ENCODE data around the gene PDE4A. TPM values are rescaled to one million over a fixed set of nuclear protein-coding genes. Genes with fewer than 3 reads are reported as not detected.

The PDE4A gene
- total and polyA plus RNA-seq, 8 donors, result 2.3 to 30.7 (median 10.0) TPM

DNA sequence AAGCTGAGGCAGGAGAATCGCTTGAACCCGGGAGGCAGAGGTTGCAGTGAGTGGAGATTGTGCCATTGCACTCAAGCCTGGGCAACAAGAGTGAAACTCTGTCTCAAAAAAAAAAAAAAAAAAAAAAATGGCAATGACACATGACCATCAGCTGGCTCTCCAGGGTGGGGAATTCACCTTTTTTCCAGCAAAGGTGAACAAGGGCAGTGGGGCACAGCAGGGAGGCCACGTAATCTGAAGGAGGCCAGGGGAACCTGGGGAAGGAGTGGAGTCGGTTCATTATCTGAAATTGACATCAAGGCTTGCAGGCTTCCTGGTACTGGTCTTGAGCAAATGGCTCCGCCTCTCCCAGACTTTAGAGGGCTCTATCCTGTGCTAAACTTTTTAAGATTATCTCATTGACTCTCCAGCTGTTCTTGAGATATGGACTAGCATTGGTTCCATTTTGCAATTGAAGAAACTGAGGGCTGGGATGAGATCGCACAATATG, 54.7 kb downstream of the PDE4A start:
- DNase-seq, result no peak
- intact Hi-C loops (cut with DNase I; ENCODE audit: low total_unique reads), result no loop called here
- H3K36me3 ChIP-seq, result no peaks in the 10 kb centered on the region
- no peak overlapping the region for H3K4me3 ChIP-seq
- 53 to 70% (median 58%) methylated on average over 6 of the region's 6 CpGs for WGBS, 5 donors
- no peak overlapping the region for H3K27ac ChIP-seq
- TF ChIP-seq POLR2AphosphoS5 (IDR thresholded peaks at IDR 0.05) (no peak), CTCF (IDR thresholded peaks at IDR 0.05) (no peak), EP300 (IDR thresholded peaks at IDR 0.05) (no peak), POLR2A (IDR thresholded peaks at IDR 0.05) (no peak)
- H3K27me3 ChIP-seq, result no peaks in the 10 kb centered on the region
- H3K9me3 ChIP-seq, result no peaks in the 10 kb centered on the region
- peaks cover 9 to 19% (median 16%) of the 10 kb centered on the region in 4 donors for H3K4me1 ChIP-seq

GRCh38 chr19:10478476-10478875, 58.1 kb downstream of the PDE4A start:
- 25 to 30% (median 26%) methylated on average over 5 of the region's 5 CpGs for WGBS, 5 donors
- no peaks in the 10 kb centered on the region for H3K9me3 ChIP-seq
- no peak for DNase-seq
- intact Hi-C loops (cut with DNase I; ENCODE audit: low total_unique reads), result no loop called here
- peak overlapping the region in 1 of 5 donors; percentile 36 for H3K27ac ChIP-seq
- no peak for TF ChIP-seq POLR2A (IDR thresholded peaks at IDR 0.05)
- no peak for TF ChIP-seq CTCF (IDR thresholded peaks at IDR 0.05)
- no peaks in the 10 kb centered on the region for H3K27me3 ChIP-seq
- no peaks in the 10 kb centered on the region for H3K36me3 ChIP-seq
- peak overlapping the region in 3 of 4 donors; percentile 43 to 51 (median 46) for H3K4me3 ChIP-seq
- peaks cover 9 to 23% (median 23%) of the 10 kb centered on the region in 4 donors for H3K4me1 ChIP-seq

DNA sequence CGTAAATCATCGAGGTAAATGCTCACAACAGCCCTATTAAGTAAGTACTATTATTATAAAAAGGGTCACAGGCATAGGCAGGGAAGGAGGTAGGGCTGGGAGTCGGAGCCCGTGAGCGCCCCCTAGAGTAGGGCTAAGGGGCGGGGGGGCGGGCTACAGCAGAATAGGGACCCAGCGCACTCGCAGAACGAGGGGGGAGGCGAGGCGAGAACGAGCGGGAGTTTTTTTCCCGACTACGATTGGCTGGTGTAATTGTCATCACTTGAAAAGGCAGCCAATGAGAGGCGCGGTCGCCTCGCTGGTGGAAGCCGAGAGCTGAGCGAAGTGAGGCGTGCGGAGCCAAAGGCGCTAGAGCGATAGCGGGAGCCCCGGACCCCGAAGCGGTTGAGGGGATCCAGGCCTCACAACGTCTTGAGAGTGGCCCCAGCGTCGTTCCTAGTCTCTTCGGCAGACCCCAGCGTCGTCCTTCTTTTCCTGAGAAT, 58.6 kb downstream of the PDE4A start:
- peak; percentile 91 to 95 for DNase-seq
- H3K36me3 ChIP-seq, result peaks cover 0 to 2% (median under 1%) of the 10 kb centered on the region in 4 donors
- H3K9me3 ChIP-seq, result no peaks in the 10 kb centered on the region
- peak overlapping the region in 3 of 5 donors; percentile 3 to 55 (median 36) for H3K27ac ChIP-seq
- H3K27me3 ChIP-seq, result no peaks in the 10 kb centered on the region
- peak overlapping the region; percentile 34 to 51 (median 44) for H3K4me3 ChIP-seq
- WGBS, 5 donors, result 0 to 5% (median 3%) methylated on average over 22 to 36 of the region's 36 CpGs
- intact Hi-C loops (cut with DNase I; ENCODE audit: low total_unique reads), result no loop called here
- TF ChIP-seq EP300 (IDR thresholded peaks at IDR 0.05) (no peak), POLR2A (IDR thresholded peaks at IDR 0.05) (no peak), POLR2AphosphoS5 (IDR thresholded peaks at IDR 0.05) (peak in 2 of 3 donors; percentile 34 to 46), CTCF (IDR thresholded peaks at IDR 0.05) (peak in 3 of 7 experiments; percentile 71 to 78 (median 78))
- peaks cover 9 to 25% (median 23%) of the 10 kb centered on the region in 4 donors for H3K4me1 ChIP-seq

- intact Hi-C loops (cut with DNase I; ENCODE audit: low total_unique reads), result loop anchor here (10.0 kb wide), 1 partner anchor 88 kb away; no protein-coding TSS in a partner anchor
- TF ChIP-seq CTCF (IDR thresholded peaks at IDR 0.05), result no peak
- no peak for TF ChIP-seq POLR2A (IDR thresholded peaks at IDR 0.05)
- TF ChIP-seq POLR2AphosphoS5 (IDR thresholded peaks at IDR 0.05), result no peak
- TF ChIP-seq EP300 (IDR thresholded peaks at IDR 0.05), result no peak
- no peaks in the 10 kb centered on the region for H3K27me3 ChIP-seq
- H3K27ac ChIP-seq, result no peak overlapping the region
- no peak overlapping the region for H3K4me3 ChIP-seq
- no peak for DNase-seq
- H3K4me1 ChIP-seq, result peaks cover 0 to 15% (median 7%) of the 10 kb centered on the region in 4 donors
- H3K9me3 ChIP-seq, result no peaks in the 10 kb centered on the region
- peaks cover 55 to 77% (median 76%) of the 10 kb centered on the region in 4 donors for H3K36me3 ChIP-seq
- 72 to 79% (median 78%) methylated on average over 13 of the region's 13 CpGs for WGBS, 5 donors
These were observed 66.2 kb downstream of the PDE4A start for GRCh38 chr19:10486551-10486950.
